Measurements from ENCODE around the gene ATP13A4.

ATP13A4 gene

DNA sequence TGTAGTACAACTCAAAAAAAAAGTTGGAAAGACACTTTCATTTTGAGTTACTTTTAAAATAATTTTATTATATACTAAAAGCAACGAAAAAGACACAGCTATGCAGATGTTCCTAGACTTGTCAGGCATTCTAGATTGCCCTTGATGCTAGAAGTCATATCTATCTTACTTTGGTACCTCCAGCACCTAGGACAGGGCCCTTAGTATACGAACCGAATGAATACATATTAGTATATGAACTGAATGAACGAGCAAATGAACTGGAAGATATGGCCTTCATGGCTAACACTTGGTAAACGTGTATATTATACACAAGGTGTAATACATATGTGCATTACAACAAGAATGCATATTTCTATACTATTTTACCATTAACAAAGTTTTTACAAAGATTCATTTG lies 200.3 kb downstream of the ATP13A4 start:
- Histone ChIP-seq H3K27me3 (ENCODE audit: insufficient read depth, poor library complexity, severe bottlenecking) (no peaks in the 10 kb centered on the region), H3K27ac (replicated peaks) (no peak overlapping the region), H3K4me3 (replicated peaks; ENCODE audit: insufficient read depth, low read length) (no peak overlapping the region)
- DNase-seq (ENCODE audit: low read depth in 1 of 2, low spot score in 1 of 2) = no peak
- TF ChIP-seq, protein P1, sequence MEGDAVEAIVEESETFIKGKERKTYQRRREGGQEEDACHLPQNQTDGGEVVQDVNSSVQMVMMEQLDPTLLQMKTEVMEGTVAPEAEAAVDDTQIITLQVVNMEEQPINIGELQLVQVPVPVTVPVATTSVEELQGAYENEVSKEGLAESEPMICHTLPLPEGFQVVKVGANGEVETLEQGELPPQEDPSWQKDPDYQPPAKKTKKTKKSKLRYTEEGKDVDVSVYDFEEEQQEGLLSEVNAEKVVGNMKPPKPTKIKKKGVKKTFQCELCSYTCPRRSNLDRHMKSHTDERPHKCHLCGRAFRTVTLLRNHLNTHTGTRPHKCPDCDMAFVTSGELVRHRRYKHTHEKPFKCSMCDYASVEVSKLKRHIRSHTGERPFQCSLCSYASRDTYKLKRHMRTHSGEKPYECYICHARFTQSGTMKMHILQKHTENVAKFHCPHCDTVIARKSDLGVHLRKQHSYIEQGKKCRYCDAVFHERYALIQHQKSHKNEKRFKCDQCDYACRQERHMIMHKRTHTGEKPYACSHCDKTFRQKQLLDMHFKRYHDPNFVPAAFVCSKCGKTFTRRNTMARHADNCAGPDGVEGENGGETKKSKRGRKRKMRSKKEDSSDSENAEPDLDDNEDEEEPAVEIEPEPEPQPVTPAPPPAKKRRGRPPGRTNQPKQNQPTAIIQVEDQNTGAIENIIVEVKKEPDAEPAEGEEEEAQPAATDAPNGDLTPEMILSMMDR (IDR thresholded peaks at IDR 0.05; ENCODE audit: insufficient read depth, low read length) = no peak
- TF ChIP-seq REST (IDR thresholded peaks at IDR 0.05; ENCODE audit: insufficient replicate concordance, low read depth) = peak; percentile 54
